Upper lobe of right lung (tissue), 1 donor: ENCODE measurements around the gene EHHADH. TPM values are rescaled to one million over a fixed set of nuclear protein-coding genes. Genes with fewer than 3 reads are reported as not detected.

Source experiments
- ATAC-seq: fragments of 200-7000 bp; cut with Tn5 transposase; one replicate; pipeline ENCODE4 v1.9.1; 2020; ENCODE audit warnings: mild to moderate bottlenecking, moderate library complexity
- DNase-seq: peaks from one replicate; pipeline ENCODE4 v3.0.0-alpha.2; 2020
- H3K27ac ChIP-seq: fragments of 200-600 bp; one replicate; pipeline ENCODE4 v1.8.0; 2022
- H3K27me3 ChIP-seq: fragments of 200-600 bp; one replicate; pipeline ENCODE4 v1.8.0; 2022; ENCODE audit warnings: mild to moderate bottlenecking
- H3K36me3 ChIP-seq: fragments of 200-600 bp; one replicate; pipeline ENCODE4 v1.8.0; 2022
- H3K4me1 ChIP-seq: fragments of 200-600 bp; one replicate; pipeline ENCODE4 v1.8.0; 2022
- H3K4me3 ChIP-seq: fragments of 200-600 bp; one replicate; pipeline ENCODE4 v1.8.0; 2022; ENCODE audit warnings: mild to moderate bottlenecking
- H3K9me3 ChIP-seq: fragments of 200-600 bp; one replicate; pipeline ENCODE4 v1.8.0; 2022
- CTCF ChIP-seq: fragments of 200-600 bp; IDR thresholded peaks from one replicate; pipeline ENCODE4 v1.8.0; 2022; ENCODE audit warnings: antibody characterized with exemption
- intact Hi-C: fragments of 100-400 bp; cut with DNase I; formaldehyde crosslinking; loops from one replicate; pipeline ENCODE4 v1.11.0; 2022
- total RNA-seq: library from RNA; stranded (reverse); fragmentation: NEBNext Ultra II Directional; extraction: Animal tissue kit (Norgen Biotek cat#: 25700); gene quantifications from one replicate; pipeline ENCODE4 v1.2.1, GENCODE V29; 2021
- donor health status: DM: no; HTN: yes; CAD: no; lungs with severe emphysema.

Gene EHHADH
- total RNA-seq, 1 donor from 2014 or later: 12.0 TPM

DNA sequence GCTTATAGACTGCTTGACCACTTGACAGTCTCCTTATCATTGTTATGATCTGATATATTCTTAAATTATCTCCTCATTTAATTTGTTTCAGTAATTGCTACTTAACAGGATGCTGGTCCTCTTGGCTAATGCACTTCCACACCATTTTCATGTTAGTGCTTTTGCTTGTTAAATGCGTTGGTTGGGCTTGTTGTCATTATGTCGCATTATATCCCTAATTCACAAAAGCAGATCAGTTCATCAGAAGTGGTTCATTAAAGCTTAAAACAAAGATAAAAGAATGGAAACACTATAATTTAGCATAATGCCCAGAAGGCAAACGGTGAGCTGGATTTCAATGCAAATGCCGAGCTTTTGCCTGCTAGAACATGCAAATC lies 17.1 kb upstream of the EHHADH start:
- H3K27me3 ChIP-seq: peaks cover 20% of the 10 kb centered on the region

GRCh38 chr3:185270262-185270955 lies 16.6 kb upstream of the EHHADH start:
- DNase-seq (no peak), ATAC-seq (peak; percentile 69)
- intact Hi-C loops: no loop called here
- TF ChIP-seq CTCF: peak; percentile 20
- Histone ChIP-seq H3K9me3 (no peaks in the 10 kb centered on the region), H3K27me3 (peaks cover 15% of the 10 kb centered on the region), H3K4me3 (no peak overlapping the region), H3K4me1 (no peaks in the 10 kb centered on the region), H3K27ac (no peak overlapping the region), H3K36me3 (no peaks in the 10 kb centered on the region)

More for the DNA sequence above, 17.1 kb upstream of the EHHADH start:
- H3K4me3 ChIP-seq: no peak overlapping the region
- ATAC-seq (no peak), DNase-seq (no peak)
- H3K9me3 ChIP-seq: no peaks in the 10 kb centered on the region
- H3K4me1 ChIP-seq: no peaks in the 10 kb centered on the region
- no peaks in the 10 kb centered on the region for H3K36me3 ChIP-seq
- intact Hi-C loops: no loop called here
- H3K27ac ChIP-seq: no peak overlapping the region
- no peak for TF ChIP-seq CTCF

DNA sequence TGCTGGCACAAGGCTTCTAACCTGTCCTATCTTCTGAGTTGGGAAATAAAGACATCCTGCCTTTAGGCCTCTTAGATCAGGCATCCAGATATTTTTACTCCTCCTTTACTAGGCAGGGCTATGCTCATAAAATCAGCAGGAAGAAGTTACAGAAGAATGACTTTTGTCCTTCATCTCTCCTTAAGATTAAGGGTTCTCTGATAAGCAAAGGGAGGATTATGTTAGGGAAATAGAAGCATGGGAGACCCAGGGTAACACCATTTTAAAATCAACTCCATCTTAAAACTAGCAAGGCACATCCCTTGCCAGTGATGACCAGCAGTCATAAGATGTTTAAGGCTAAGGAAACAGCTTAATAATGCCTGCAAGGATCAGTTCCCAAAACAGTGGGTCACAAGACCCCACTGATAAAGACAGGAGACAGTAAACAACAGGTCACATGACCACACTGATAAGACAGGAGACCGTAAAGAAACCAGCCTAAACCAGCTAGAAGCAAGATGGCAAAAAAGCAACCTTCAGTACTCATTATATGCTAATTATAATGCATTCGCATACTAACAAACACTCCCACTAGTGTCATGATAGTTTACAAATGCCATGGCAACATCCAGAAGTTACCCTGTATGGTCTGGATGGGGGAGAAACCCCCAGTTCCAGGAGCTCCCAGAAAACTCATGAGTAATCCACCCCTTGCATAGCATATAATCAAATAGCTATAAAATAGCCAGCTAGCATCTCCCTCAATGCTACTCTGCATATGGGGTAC lies 14.5 kb upstream of the EHHADH start:
- Histone ChIP-seq H3K36me3 (no peaks in the 10 kb centered on the region), H3K27me3 (peaks cover 8% of the 10 kb centered on the region), H3K4me3 (no peak overlapping the region), H3K9me3 (no peaks in the 10 kb centered on the region), H3K27ac (no peak overlapping the region), H3K4me1 (no peaks in the 10 kb centered on the region)
- DNase-seq: no peak
- TF ChIP-seq CTCF: no peak
- intact Hi-C loops: no loop called here
- ATAC-seq: no peak

DNA sequence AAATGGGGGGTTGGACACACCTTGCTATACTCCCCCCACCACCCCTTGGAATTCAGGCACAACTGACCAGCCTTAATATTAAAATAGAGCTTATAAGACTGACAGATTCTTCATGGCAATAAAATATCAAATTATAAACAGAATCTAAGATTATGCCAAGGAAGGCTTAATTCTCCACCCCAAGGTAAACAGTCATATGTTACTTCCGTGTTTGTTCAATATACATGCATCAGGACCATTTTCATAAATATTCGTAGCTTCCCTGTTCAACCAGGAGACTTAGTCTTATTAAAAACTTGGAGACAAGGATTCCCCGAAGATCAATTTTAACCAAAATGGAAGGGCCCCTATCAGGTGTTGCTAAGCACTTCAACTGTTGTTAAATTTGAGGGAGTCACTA lies 13.3 kb upstream of the EHHADH start:
- no peak overlapping the region for H3K4me3 ChIP-seq
- no peaks in the 10 kb centered on the region for H3K4me1 ChIP-seq
- H3K27me3 ChIP-seq: peaks cover 8% of the 10 kb centered on the region
- ATAC-seq (no peak), DNase-seq (no peak)
- no peak for TF ChIP-seq CTCF
- intact Hi-C loops: no loop called here
- no peaks in the 10 kb centered on the region for H3K36me3 ChIP-seq
- H3K27ac ChIP-seq: no peak overlapping the region
- no peaks in the 10 kb centered on the region for H3K9me3 ChIP-seq

- DNase-seq (no peak), ATAC-seq (no peak)
- no peak overlapping the region for H3K4me3 ChIP-seq
- H3K4me1 ChIP-seq: no peaks in the 10 kb centered on the region
- no peaks in the 10 kb centered on the region for H3K36me3 ChIP-seq
- TF ChIP-seq CTCF: no peak
- intact Hi-C loops: no loop called here
- peaks cover 4% of the 10 kb centered on the region for H3K27me3 ChIP-seq
- H3K27ac ChIP-seq: no peak overlapping the region
- no peaks in the 10 kb centered on the region for H3K9me3 ChIP-seq
These were observed 11.2 kb upstream of the EHHADH start for GRCh38 chr3:185264849-185265553.
